ENCODE data around the gene MPC1L.
"Not testable (repeated sequence)": the region's sequence is repeated elsewhere in the genome, so short reads cannot be mapped to it uniquely, and the experiment has no call there.

The MPC1L gene

GRCh38 chrX:40580537-40581335, 42.5 kb upstream of the MPC1L start, which contains the start of gene ATP6AP2:
TSS of gene ATP6AP2 (plus strand) at chrX:40580970. CDS start at chrX:40581066, 96 bp downstream.
- ChIA-PET POLR2A (ENCODE audit: low non-redundant PET) (no interaction called here), CTCF (interaction anchor here (0.5 to 0.6 kb wide), 2 partner anchors 37 to 496 kb away, joined by 3 to 4 read pairs; no protein-coding TSS in a partner anchor)
- DNase-seq (ENCODE audit: low spot score), result peak; percentile 95
- peak within 1 kb of the TSS; percentile 77 for H3K27ac ChIP-seq
- no peak for TF ChIP-seq CTCF (conservative IDR thresholded peaks at IDR 0.05; ENCODE audit: low read depth)

GRCh38 chrX:40581336-40581920, 41.8 kb upstream of the MPC1L start:
- peak overlapping the region; percentile 77 for H3K27ac ChIP-seq
- peak; percentile 9 for DNase-seq (ENCODE audit: low spot score)
- ChIA-PET POLR2A (ENCODE audit: low non-redundant PET) (no interaction called here), CTCF (interaction anchor here (0.6 kb wide), 1 partner anchor 38 kb away, joined by 3 read pairs; no protein-coding TSS in a partner anchor)
- TF ChIP-seq CTCF (conservative IDR thresholded peaks at IDR 0.05; ENCODE audit: low read depth), result no peak

- H3K27ac ChIP-seq; POLR2A ChIA-PET (ENCODE audit: low non-redundant PET); DNase-seq (ENCODE audit: low spot score); CTCF ChIA-PET: not testable (repeated sequence)
Observed at GRCh38 chrX:40582178-40582577, 41.0 kb upstream of the MPC1L start.

- TF ChIP-seq CTCF (conservative IDR thresholded peaks at IDR 0.05; ENCODE audit: low read depth), result no peak
- POLR2A ChIA-PET (ENCODE audit: low non-redundant PET), result no interaction called here
Observed at GRCh38 chrX:40582811-40583210, 40.4 kb upstream of the MPC1L start.

GRCh38 chrX:40587623-40588022, 35.6 kb upstream of the MPC1L start:
- CTCF ChIA-PET; POLR2A ChIA-PET (ENCODE audit: low non-redundant PET): not testable (repeated sequence)

More at GRCh38 chrX:40582811-40583210, 40.4 kb upstream of the MPC1L start:
- H3K27ac ChIP-seq, result no peak overlapping the region
- CTCF ChIA-PET, result no interaction called here
- DNase-seq (ENCODE audit: low spot score), result no peak

GRCh38 chrX:40589616-40590321, 33.5 kb upstream of the MPC1L start:
- DNase-seq (ENCODE audit: low spot score); POLR2A ChIA-PET (ENCODE audit: low non-redundant PET); CTCF ChIA-PET; H3K27ac ChIP-seq: not testable (repeated sequence)

More at GRCh38 chrX:40587623-40588022, 35.6 kb upstream of the MPC1L start:
- DNase-seq (ENCODE audit: low spot score); H3K27ac ChIP-seq: not testable (repeated sequence)

GRCh38 chrX:40603446-40603845, 19.8 kb upstream of the MPC1L start:
- no peak for DNase-seq (ENCODE audit: low spot score)
- POLR2A ChIA-PET (ENCODE audit: low non-redundant PET), result no interaction called here
- no peak for TF ChIP-seq CTCF (conservative IDR thresholded peaks at IDR 0.05; ENCODE audit: low read depth)
- CTCF ChIA-PET, result no interaction called here
- H3K27ac ChIP-seq, result no peak overlapping the region

GRCh38 chrX:40607381-40607780, 15.8 kb upstream of the MPC1L start:
- CTCF ChIA-PET, result interaction anchor here (0.6 kb wide), 1 partner anchor 44 kb away, joined by 6 read pairs; no protein-coding TSS in a partner anchor
- POLR2A ChIA-PET (ENCODE audit: low non-redundant PET), result no interaction called here
- no peak for DNase-seq (ENCODE audit: low spot score)
- no peak for TF ChIP-seq CTCF (conservative IDR thresholded peaks at IDR 0.05; ENCODE audit: low read depth)
- no peak overlapping the region for H3K27ac ChIP-seq

All from RWPE1 (cell line).